Liver (tissue), 3 donors: ENCODE data around the gene ZNF524.

Experiments
- CTCF ChIP-seq: fragments of 150-350 bp; IDR thresholded peaks from 2 replicates; pipeline ENCODE4 v1.5.1; 2017; ENCODE audit warnings: improper control_type of control experiment, low read depth, low read length; ENCODE audit not compliant: missing input control
- TAF1 ChIP-seq: conservative IDR thresholded peaks from 2 replicates; pipeline ENCODE4 v1.6.1; 2016; ENCODE audit warnings: antibody characterized with exemption, mild to moderate bottlenecking
- donor health status: healthy.
- donor health status: healthy.

GRCh38 chr19:55605207-55605636 lies 5.1 kb downstream of the ZNF524 start:
- TF ChIP-seq CTCF (no peak), TAF1 (no peak)
